Stimulated activated CD4-positive, alpha-beta T cell treated with anti-CD3 and anti-CD28 coated beads, Interleukin-2, amount 100 ng/mL, for 4 hours (primary cell): Measurements from ENCODE around the gene GPNMB.
"Not testable (repeated sequence)": the region's sequence is repeated elsewhere in the genome, so short reads cannot be mapped to it uniquely, and the experiment has no call there.

Experiments
- DNase-seq: peaks from one replicate; pipeline ENCODE4 v3.0.0-alpha.2; 2020; ENCODE audit warnings: low read depth

Gene GPNMB

GRCh38 chr7:23306936-23307521 is 60.5 kb downstream of the GPNMB start:
- DNase-seq = no peak

- no peak for DNase-seq
These were observed 62.2 kb downstream of the GPNMB start for GRCh38 chr7:23308754-23309153.

GRCh38 chr7:23312141-23312540 is 65.6 kb downstream of the GPNMB start:
- DNase-seq = not testable (repeated sequence)

- no peak for DNase-seq
These were observed 68.8 kb downstream of the GPNMB start for GRCh38 chr7:23315366-23315765.
